ENCODE measurements around the gene SEMA5A.

SEMA5A gene

DNA sequence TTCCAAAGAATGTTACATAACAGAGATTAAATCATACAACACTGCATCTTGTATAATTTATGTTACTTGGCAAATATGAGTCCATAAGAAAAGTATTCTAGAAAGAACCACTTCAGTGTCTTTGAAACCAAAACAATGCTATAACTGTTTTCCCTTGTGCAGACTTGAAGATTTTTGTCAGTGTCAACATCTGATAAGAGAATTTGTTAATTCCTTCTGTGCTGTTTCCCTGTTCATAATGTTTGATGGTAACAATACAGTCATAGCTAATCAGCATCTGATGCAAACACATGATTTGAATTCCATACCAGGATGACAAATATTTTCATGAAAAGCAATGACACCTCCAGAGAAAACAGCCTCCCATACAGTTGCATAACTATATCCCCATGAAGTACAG lies 306.8 kb downstream of the SEMA5A start:
- TF ChIP-seq HOXD13 (CRISPR knock-in tag; IDR thresholded peaks at IDR 0.05; ENCODE audit: borderline replicate concordance) (no peak), TCF7L2 (IDR thresholded peaks at IDR 0.05; ENCODE audit: borderline replicate concordance, low read depth, low read length) (no peak), ZNF548 (tag by site-specific recombination; IDR thresholded peaks at IDR 0.05) (no peak), ZNF571 (tag by site-specific recombination; IDR thresholded peaks at IDR 0.05) (no peak), ZNF549 (tag by site-specific recombination; IDR thresholded peaks at IDR 0.05) (no peak), ZBTB20 (tag by site-specific recombination; IDR thresholded peaks at IDR 0.05) (no peak), ZSCAN23 (tag by site-specific recombination; IDR thresholded peaks at IDR 0.05) (no peak), ZNF677 (tag by site-specific recombination; IDR thresholded peaks at IDR 0.05) (no peak), ZNF121 (tag by site-specific recombination; IDR thresholded peaks at IDR 0.05) (no peak), ZNF514 (tag by site-specific recombination; IDR thresholded peaks at IDR 0.05) (no peak), ZNF354C (tag by site-specific recombination; IDR thresholded peaks at IDR 0.05; ENCODE audit: borderline replicate concordance, low read depth) (no peak), ZNF426 (tag by site-specific recombination; IDR thresholded peaks at IDR 0.05) (no peak), ZNF610 (tag by site-specific recombination; IDR thresholded peaks at IDR 0.05; ENCODE audit: borderline replicate concordance) (no peak), ZNF518A (tag by site-specific recombination; conservative IDR thresholded peaks at IDR 0.05; ENCODE audit: low read depth) (no peak), ZNF521 (tag by site-specific recombination; IDR thresholded peaks at IDR 0.05) (no peak), ZNF473 (tag by site-specific recombination; IDR thresholded peaks at IDR 0.05) (no peak), ZFP37 (tag by site-specific recombination; IDR thresholded peaks at IDR 0.05) (no peak)
- TF ChIP-seq, protein P1, sequence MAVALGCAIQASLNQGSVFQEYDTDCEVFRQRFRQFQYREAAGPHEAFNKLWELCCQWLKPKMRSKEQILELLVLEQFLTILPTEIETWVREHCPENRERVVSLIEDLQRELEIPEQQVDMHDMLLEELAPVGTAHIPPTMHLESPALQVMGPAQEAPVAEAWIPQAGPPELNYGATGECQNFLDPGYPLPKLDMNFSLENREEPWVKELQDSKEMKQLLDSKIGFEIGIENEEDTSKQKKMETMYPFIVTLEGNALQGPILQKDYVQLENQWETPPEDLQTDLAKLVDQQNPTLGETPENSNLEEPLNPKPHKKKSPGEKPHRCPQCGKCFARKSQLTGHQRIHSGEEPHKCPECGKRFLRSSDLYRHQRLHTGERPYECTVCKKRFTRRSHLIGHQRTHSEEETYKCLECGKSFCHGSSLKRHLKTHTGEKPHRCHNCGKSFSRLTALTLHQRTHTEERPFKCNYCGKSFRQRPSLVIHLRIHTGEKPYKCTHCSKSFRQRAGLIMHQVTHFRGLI (tag by site-specific recombination; IDR thresholded peaks at IDR 0.05), result no peak
- TF ChIP-seq, protein P2, sequence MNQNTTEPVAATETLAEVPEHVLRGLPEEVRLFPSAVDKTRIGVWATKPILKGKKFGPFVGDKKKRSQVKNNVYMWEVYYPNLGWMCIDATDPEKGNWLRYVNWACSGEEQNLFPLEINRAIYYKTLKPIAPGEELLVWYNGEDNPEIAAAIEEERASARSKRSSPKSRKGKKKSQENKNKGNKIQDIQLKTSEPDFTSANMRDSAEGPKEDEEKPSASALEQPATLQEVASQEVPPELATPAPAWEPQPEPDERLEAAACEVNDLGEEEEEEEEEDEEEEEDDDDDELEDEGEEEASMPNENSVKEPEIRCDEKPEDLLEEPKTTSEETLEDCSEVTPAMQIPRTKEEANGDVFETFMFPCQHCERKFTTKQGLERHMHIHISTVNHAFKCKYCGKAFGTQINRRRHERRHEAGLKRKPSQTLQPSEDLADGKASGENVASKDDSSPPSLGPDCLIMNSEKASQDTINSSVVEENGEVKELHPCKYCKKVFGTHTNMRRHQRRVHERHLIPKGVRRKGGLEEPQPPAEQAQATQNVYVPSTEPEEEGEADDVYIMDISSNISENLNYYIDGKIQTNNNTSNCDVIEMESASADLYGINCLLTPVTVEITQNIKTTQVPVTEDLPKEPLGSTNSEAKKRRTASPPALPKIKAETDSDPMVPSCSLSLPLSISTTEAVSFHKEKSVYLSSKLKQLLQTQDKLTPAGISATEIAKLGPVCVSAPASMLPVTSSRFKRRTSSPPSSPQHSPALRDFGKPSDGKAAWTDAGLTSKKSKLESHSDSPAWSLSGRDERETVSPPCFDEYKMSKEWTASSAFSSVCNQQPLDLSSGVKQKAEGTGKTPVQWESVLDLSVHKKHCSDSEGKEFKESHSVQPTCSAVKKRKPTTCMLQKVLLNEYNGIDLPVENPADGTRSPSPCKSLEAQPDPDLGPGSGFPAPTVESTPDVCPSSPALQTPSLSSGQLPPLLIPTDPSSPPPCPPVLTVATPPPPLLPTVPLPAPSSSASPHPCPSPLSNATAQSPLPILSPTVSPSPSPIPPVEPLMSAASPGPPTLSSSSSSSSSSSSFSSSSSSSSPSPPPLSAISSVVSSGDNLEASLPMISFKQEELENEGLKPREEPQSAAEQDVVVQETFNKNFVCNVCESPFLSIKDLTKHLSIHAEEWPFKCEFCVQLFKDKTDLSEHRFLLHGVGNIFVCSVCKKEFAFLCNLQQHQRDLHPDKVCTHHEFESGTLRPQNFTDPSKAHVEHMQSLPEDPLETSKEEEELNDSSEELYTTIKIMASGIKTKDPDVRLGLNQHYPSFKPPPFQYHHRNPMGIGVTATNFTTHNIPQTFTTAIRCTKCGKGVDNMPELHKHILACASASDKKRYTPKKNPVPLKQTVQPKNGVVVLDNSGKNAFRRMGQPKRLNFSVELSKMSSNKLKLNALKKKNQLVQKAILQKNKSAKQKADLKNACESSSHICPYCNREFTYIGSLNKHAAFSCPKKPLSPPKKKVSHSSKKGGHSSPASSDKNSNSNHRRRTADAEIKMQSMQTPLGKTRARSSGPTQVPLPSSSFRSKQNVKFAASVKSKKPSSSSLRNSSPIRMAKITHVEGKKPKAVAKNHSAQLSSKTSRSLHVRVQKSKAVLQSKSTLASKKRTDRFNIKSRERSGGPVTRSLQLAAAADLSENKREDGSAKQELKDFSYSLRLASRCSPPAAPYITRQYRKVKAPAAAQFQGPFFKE (tag by site-specific recombination; IDR thresholded peaks at IDR 0.05; ENCODE audit: borderline replicate concordance), result no peak
- TF ChIP-seq, protein P3, sequence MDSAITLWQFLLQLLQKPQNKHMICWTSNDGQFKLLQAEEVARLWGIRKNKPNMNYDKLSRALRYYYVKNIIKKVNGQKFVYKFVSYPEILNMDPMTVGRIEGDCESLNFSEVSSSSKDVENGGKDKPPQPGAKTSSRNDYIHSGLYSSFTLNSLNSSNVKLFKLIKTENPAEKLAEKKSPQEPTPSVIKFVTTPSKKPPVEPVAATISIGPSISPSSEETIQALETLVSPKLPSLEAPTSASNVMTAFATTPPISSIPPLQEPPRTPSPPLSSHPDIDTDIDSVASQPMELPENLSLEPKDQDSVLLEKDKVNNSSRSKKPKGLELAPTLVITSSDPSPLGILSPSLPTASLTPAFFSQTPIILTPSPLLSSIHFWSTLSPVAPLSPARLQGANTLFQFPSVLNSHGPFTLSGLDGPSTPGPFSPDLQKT (IDR thresholded peaks at IDR 0.05; ENCODE audit: borderline replicate concordance, low read depth, low read length), result no peak
- Histone ChIP-seq H3K4me3 (ENCODE audit: low read depth, low read length) (no peak overlapping the region), H3K9me3 (ENCODE audit: control insufficient read depth, insufficient read depth, low read depth, low read length) (no peaks in the 10 kb centered on the region), H3K36me3 (ENCODE audit: control insufficient read depth in 2 of 2, insufficient read depth in 1 of 2, low read length in 2 of 2) (no peaks in the 10 kb centered on the region), H3K27ac (ENCODE audit: extremely low read depth, low read depth, low read length) (no peak overlapping the region), H3K4me1 (ENCODE audit: control insufficient read depth, insufficient read depth, low read length) (no peaks in the 10 kb centered on the region)
- ChIA-PET CTCF (no interaction called here), POLR2A (no interaction called here)
